ENCODE data around the gene ZNF81. TPM values are rescaled to one million over a fixed set of nuclear protein-coding genes. Genes with fewer than 3 reads are reported as not detected.

Gene ZNF81
- polyA plus RNA-seq, 1 donor from 2014 or later, result 7.0 TPM

GRCh38 chrX:47815901-47816845 is 20.5 kb upstream of the ZNF81 start:
- Histone ChIP-seq H3K9ac (ENCODE audit: low read length) (no peak overlapping the region), H3K27ac (ENCODE audit: low read length) (no peak overlapping the region), H3K4me3 (ENCODE audit: low read length) (no peak overlapping the region), H3K9me2 (ENCODE audit: insufficient read depth, low read length) (no peaks in the 10 kb centered on the region), H3K79me2 (replicated peaks; ENCODE audit: insufficient read depth, low read length) (no peaks in the 10 kb centered on the region), H3K36me3 (ENCODE audit: insufficient read depth, low read length) (no peaks in the 10 kb centered on the region), H2AFZ (ENCODE audit: low read depth, low read length) (no peak overlapping the region), H3K9me3 (ENCODE audit: low read length) (no peaks in the 10 kb centered on the region), H3K27me3 (ENCODE audit: insufficient read depth, low read depth, low read length) (no peaks in the 10 kb centered on the region), H3K4me2 (ENCODE audit: low read length) (no peak overlapping the region), H3F3A (ENCODE audit: insufficient read depth, low read length, poor library complexity, severe bottlenecking) (no peaks in the 10 kb centered on the region), H4K20me1 (ENCODE audit: insufficient read depth) (no peaks in the 10 kb centered on the region)
- TF ChIP-seq MXI1 (conservative IDR thresholded peaks at IDR 0.05; ENCODE audit: poor library complexity, severe bottlenecking) (no peak), EZH2 (IDR thresholded peaks at IDR 0.05; ENCODE audit: borderline replicate concordance, insufficient read depth, low read length, poor library complexity, severe bottlenecking) (no peak), RAD21 (conservative IDR thresholded peaks at IDR 0.05) (no peak), EP300 (conservative IDR thresholded peaks at IDR 0.05; ENCODE audit: poor library complexity, severe bottlenecking) (no peak), REST (IDR thresholded peaks at IDR 0.05; ENCODE audit: borderline replicate concordance) (no peak), POLR2AphosphoS5 (IDR thresholded peaks at IDR 0.05) (no peak), SMC3 (conservative IDR thresholded peaks at IDR 0.05; ENCODE audit: poor library complexity) (no peak), TAF1 (IDR thresholded peaks at IDR 0.05; ENCODE audit: low read depth) (no peak), CTCF (IDR thresholded peaks at IDR 0.05; ENCODE audit: poor library complexity, severe bottlenecking) (no peak)

GRCh38 chrX:47817421-47817820 is 19.3 kb upstream of the ZNF81 start:
- no peak overlapping the region for H3K27ac ChIP-seq (ENCODE audit: low read length)
- no peak overlapping the region for H3K4me2 ChIP-seq (ENCODE audit: low read length)
- no peaks in the 10 kb centered on the region for H3K27me3 ChIP-seq (ENCODE audit: insufficient read depth, low read depth, low read length)
- no peaks in the 10 kb centered on the region for H3K9me2 ChIP-seq (ENCODE audit: insufficient read depth, low read length)
- no peaks in the 10 kb centered on the region for H4K20me1 ChIP-seq (ENCODE audit: insufficient read depth)
- no peak overlapping the region for H2AFZ ChIP-seq (ENCODE audit: low read depth, low read length)
- no peaks in the 10 kb centered on the region for H3K79me2 ChIP-seq (replicated peaks; ENCODE audit: insufficient read depth, low read length)
- no peak overlapping the region for H3K9ac ChIP-seq (ENCODE audit: low read length)
- no peaks in the 10 kb centered on the region for H3K9me3 ChIP-seq (ENCODE audit: low read length)
- TF ChIP-seq SMC3 (conservative IDR thresholded peaks at IDR 0.05; ENCODE audit: poor library complexity) (no peak), MXI1 (conservative IDR thresholded peaks at IDR 0.05; ENCODE audit: poor library complexity, severe bottlenecking) (no peak)
- no peak overlapping the region for H3K4me3 ChIP-seq (ENCODE audit: low read length)
- no peaks in the 10 kb centered on the region for H3F3A ChIP-seq (ENCODE audit: insufficient read depth, low read length, poor library complexity, severe bottlenecking)
- no peaks in the 10 kb centered on the region for H3K36me3 ChIP-seq (ENCODE audit: insufficient read depth, low read length)
